22Rv1 (cell line): ENCODE data around the gene NCS1.

Experiments
- CTCF ChIP-seq: fragments of 450-650 bp; IDR thresholded peaks from 2 replicates; pipeline ENCODE4 v1.5.1; 2017; ENCODE audit warnings: mild to moderate bottlenecking
- ZFX ChIP-seq: fragments of 450-650 bp; IDR thresholded peaks from 2 replicates; pipeline ENCODE4 v1.6.1; 2017; ENCODE audit warnings: antibody characterized with exemption, borderline replicate concordance

GRCh38 chr9:130200038-130200849 lies 28.0 kb downstream of the NCS1 start:
- TF ChIP-seq CTCF (no peak), ZFX (no peak)
